Cardiac fibroblast (primary cell): Measurements from ENCODE around the gene SLC6A8.
"Not testable (repeated sequence)": the region's sequence is repeated elsewhere in the genome, so short reads cannot be mapped to it uniquely, and the experiment has no call there.

Experiments
- DNase-seq, 2 donors: peaks; one replicate each; pipeline versions ENCODE4 v3.0.0 to v3.0.0-alpha.2; 2010; ENCODE audit warnings: low read depth in 2 of 2
- H3K4me3 ChIP-seq, 2 donors: replicated peaks in 1 of 2; 1 replicate in 1 of 2; 2 replicates in 1 of 2; pipeline ENCODE4 v1.5.1; 2011; ENCODE audit warnings: low read depth in 2 of 2, low read length in 2 of 2, mild to moderate bottlenecking in 2 of 2, moderate library complexity in 1 of 2
- CTCF ChIP-seq: IDR thresholded peaks from one replicate; pipeline ENCODE4 v1.5.1; 2011; ENCODE audit warnings: low read depth, mild to moderate bottlenecking, low read length, inconsistent platforms

Gene SLC6A8

DNA sequence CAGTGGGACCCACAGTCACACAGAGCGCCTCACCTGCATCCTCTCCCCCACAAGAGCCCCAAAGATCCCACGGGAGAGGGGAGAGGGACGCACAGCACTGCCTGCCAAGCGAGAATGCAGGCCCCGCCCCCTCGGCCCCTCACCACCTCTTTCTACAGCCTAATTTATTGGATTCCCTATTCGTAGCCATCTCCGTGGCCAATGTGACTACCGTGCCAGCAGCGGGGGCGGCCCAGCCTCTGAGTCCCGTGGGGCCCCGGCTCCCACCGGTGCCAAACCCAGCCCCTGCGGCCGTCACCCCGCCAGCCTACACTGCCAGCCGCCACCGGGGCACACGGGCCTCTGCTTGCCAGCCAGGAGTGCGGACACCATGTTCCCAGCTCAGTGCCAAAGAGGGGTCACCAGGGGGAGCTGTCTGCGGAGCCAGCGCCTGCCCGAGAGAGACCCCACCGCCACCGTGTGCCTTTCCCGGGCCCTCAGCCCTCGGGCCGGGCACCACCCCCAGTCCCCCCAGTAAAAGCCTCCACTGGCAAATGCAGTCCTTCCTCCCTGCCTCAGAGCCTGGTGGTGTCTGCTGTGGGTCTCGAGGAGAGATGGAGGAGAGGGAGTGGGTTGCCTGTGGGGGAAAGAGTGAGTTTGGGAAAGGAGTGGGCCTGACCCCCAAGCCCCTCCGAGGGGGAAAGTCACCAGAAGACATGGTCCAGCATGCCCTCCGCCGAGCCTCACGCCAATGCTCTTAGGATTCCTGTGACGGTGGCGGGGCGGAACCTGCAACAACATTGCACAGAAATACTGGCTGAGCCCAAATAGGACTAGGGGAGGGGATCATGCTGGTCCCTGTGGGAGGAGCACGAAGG is 56.7 kb downstream of the SLC6A8 start:
- peak; percentile 33 for TF ChIP-seq CTCF
- H3K4me3 ChIP-seq = no peak overlapping the region
- DNase-seq = no peak

- not testable (repeated sequence) for H3K4me3 ChIP-seq, DNase-seq
These were observed 57.3 kb downstream of the SLC6A8 start for GRCh38 chrX:153745067-153745433.
